ENCODE measurements around the gene RHBDD1. TPM values are rescaled to one million over a fixed set of nuclear protein-coding genes. Genes with fewer than 3 reads are reported as not detected.

RHBDD1 gene
- total and polyA plus RNA-seq, 4 donors, result 8.5 to 45.8 (median 16.1) TPM

DNA sequence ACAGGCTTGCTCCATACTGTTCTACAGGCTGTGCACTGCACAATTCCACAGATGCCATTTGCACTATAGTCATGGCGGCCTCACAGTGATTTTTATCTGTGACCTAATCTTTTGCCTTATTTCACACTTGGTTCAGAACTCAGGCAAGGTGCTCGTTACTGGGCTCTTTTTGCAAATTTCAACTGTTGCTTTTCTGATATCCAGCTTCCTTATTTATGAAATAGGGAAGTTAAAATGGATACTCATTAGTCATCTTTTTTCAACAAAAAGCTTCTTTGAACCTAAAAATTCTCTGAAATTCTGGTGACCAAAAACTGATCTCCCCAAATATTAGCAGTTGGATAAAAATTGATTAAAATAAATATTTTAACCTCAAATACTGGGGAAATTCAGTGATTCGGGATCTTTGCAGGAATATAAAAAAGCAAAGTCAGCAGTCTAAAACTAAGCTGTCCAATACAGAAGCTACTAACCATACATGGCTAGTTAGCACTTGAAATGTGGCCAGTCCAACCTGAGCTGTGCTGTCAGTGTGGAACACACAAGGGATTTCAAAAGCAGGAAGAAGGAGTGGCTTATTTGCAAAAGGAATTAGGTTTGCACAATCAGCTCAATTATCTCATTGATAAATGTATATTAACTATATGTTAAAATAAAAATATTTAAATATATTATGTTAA, 193.7 kb downstream of the RHBDD1 start (continued):
- no peak for TF ChIP-seq RAD21 (IDR thresholded peaks at IDR 0.05)
- TF ChIP-seq JUND (IDR thresholded peaks at IDR 0.05), result no peak

DNA sequence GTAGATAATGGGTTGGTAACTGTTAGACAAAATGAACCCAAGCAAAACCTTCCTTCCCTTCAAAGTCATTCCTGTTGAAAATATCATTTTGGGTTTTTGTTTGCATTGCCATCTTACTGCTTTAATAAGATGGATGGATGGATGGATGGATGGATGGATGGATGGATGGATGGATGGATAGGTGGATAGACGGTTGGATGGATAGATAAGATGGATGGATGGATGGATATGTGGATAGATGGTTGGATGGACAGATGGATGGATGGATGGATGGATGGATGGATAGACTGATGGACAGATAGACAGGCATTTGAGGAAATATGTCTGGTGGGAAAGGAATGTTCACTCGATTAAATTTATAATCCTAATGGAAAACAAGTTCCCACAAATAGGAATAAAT, 194.9 kb downstream of the RHBDD1 start:
- TF ChIP-seq RAD21 (IDR thresholded peaks at IDR 0.05) (no peak), RXRA (IDR thresholded peaks at IDR 0.05) (no peak), JUND (IDR thresholded peaks at IDR 0.05) (no peak), GABPA (IDR thresholded peaks at IDR 0.05 in 1 of 2, conservative IDR thresholded peaks at IDR 0.05 in 1 of 2) (no peak), YY1 (IDR thresholded peaks at IDR 0.05) (no peak), HNF4A (conservative IDR thresholded peaks at IDR 0.05) (no peak), HNF4G (IDR thresholded peaks at IDR 0.05) (no peak), NR2F2 (IDR thresholded peaks at IDR 0.05) (no peak), FOXA1 (IDR thresholded peaks at IDR 0.05) (no peak), FOXA2 (IDR thresholded peaks at IDR 0.05) (no peak), EGR1 (IDR thresholded peaks at IDR 0.05; ENCODE audit: low read depth in 2 of 2) (no peak), SP1 (IDR thresholded peaks at IDR 0.05) (no peak), TAF1 (conservative IDR thresholded peaks at IDR 0.05) (no peak)
- TF ChIP-seq, protein P1, sequence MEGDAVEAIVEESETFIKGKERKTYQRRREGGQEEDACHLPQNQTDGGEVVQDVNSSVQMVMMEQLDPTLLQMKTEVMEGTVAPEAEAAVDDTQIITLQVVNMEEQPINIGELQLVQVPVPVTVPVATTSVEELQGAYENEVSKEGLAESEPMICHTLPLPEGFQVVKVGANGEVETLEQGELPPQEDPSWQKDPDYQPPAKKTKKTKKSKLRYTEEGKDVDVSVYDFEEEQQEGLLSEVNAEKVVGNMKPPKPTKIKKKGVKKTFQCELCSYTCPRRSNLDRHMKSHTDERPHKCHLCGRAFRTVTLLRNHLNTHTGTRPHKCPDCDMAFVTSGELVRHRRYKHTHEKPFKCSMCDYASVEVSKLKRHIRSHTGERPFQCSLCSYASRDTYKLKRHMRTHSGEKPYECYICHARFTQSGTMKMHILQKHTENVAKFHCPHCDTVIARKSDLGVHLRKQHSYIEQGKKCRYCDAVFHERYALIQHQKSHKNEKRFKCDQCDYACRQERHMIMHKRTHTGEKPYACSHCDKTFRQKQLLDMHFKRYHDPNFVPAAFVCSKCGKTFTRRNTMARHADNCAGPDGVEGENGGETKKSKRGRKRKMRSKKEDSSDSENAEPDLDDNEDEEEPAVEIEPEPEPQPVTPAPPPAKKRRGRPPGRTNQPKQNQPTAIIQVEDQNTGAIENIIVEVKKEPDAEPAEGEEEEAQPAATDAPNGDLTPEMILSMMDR (IDR thresholded peaks at IDR 0.05; ENCODE audit: low read depth, low read length, missing input control), result no peak
- TF ChIP-seq, protein P2, sequence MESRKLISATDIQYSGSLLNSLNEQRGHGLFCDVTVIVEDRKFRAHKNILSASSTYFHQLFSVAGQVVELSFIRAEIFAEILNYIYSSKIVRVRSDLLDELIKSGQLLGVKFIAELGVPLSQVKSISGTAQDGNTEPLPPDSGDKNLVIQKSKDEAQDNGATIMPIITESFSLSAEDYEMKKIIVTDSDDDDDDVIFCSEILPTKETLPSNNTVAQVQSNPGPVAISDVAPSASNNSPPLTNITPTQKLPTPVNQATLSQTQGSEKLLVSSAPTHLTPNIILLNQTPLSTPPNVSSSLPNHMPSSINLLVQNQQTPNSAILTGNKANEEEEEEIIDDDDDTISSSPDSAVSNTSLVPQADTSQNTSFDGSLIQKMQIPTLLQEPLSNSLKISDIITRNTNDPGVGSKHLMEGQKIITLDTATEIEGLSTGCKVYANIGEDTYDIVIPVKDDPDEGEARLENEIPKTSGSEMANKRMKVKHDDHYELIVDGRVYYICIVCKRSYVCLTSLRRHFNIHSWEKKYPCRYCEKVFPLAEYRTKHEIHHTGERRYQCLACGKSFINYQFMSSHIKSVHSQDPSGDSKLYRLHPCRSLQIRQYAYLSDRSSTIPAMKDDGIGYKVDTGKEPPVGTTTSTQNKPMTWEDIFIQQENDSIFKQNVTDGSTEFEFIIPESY (IDR thresholded peaks at IDR 0.05), result no peak
- TF ChIP-seq, protein P3, sequence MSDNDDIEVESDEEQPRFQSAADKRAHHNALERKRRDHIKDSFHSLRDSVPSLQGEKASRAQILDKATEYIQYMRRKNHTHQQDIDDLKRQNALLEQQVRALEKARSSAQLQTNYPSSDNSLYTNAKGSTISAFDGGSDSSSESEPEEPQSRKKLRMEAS (IDR thresholded peaks at IDR 0.05), result no peak
- TF ChIP-seq, protein P4, sequence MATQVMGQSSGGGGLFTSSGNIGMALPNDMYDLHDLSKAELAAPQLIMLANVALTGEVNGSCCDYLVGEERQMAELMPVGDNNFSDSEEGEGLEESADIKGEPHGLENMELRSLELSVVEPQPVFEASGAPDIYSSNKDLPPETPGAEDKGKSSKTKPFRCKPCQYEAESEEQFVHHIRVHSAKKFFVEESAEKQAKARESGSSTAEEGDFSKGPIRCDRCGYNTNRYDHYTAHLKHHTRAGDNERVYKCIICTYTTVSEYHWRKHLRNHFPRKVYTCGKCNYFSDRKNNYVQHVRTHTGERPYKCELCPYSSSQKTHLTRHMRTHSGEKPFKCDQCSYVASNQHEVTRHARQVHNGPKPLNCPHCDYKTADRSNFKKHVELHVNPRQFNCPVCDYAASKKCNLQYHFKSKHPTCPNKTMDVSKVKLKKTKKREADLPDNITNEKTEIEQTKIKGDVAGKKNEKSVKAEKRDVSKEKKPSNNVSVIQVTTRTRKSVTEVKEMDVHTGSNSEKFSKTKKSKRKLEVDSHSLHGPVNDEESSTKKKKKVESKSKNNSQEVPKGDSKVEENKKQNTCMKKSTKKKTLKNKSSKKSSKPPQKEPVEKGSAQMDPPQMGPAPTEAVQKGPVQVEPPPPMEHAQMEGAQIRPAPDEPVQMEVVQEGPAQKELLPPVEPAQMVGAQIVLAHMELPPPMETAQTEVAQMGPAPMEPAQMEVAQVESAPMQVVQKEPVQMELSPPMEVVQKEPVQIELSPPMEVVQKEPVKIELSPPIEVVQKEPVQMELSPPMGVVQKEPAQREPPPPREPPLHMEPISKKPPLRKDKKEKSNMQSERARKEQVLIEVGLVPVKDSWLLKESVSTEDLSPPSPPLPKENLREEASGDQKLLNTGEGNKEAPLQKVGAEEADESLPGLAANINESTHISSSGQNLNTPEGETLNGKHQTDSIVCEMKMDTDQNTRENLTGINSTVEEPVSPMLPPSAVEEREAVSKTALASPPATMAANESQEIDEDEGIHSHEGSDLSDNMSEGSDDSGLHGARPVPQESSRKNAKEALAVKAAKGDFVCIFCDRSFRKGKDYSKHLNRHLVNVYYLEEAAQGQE (IDR thresholded peaks at IDR 0.05), result no peak
- TF ChIP-seq, protein P5, sequence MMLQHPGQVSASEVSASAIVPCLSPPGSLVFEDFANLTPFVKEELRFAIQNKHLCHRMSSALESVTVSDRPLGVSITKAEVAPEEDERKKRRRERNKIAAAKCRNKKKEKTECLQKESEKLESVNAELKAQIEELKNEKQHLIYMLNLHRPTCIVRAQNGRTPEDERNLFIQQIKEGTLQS (IDR thresholded peaks at IDR 0.05), result no peak
- Histone ChIP-seq H3K27ac (ENCODE audit: low read depth in 1 of 2, low read length in 2 of 2) (no peak overlapping the region), H3K4me1 (ENCODE audit: control insufficient read depth in 4 of 4, insufficient read depth in 4 of 4, low read length in 3 of 4) (peaks cover 0 to 5% (median under 1%) of the 10 kb centered on the region in 4 donors), H3K9me3 (ENCODE audit: control insufficient read depth in 4 of 4, low read length in 3 of 4) (no peaks in the 10 kb centered on the region), H3K4me3 (ENCODE audit: low read depth in 1 of 3, low read length in 3 of 3) (no peak overlapping the region), H3K9ac (ENCODE audit: low read depth in 1 of 2, low read length in 2 of 2) (no peak overlapping the region), H3K27me3 (ENCODE audit: control insufficient read depth in 4 of 4, insufficient read depth in 4 of 4, low read length in 3 of 4) (no peaks in the 10 kb centered on the region), H3K36me3 (ENCODE audit: control insufficient read depth in 4 of 4, insufficient read depth in 3 of 4, low read depth in 1 of 4, low read length in 3 of 4) (no peaks in the 10 kb centered on the region)
- WGBS, result 86% methylated on average over 2 of the region's 2 CpGs
- no peak for DNase-seq (ENCODE audit: low spot score)

All from liver (tissue), 9 donors.